SK-N-SH (cell line): ENCODE measurements around the gene KIF1A. TPM values are rescaled to one million over a fixed set of nuclear protein-coding genes. Genes with fewer than 3 reads are reported as not detected.
"Not testable (repeated sequence)": the region's sequence is repeated elsewhere in the genome, so short reads cannot be mapped to it uniquely, and the experiment has no call there.

Experiments used
- CTCF ChIA-PET: fragments of 300-600, 350-600 bp; formaldehyde crosslinking; extraction: SDS; loops from one replicate; lab custom pipeline; 2021; lab: Yijun Ruan, JAX
- POLR2A ChIA-PET: fragments of 350-600 bp; sonication (Branson Sonifier 250); formaldehyde crosslinking; extraction: SDS; loops from one replicate; lab custom pipeline; 2020; ENCODE audit warnings: antibody characterized with exemption, inconsistent platforms; lab: Yijun Ruan, JAX
- DNase-seq: peaks from one replicate; pipeline ENCODE4 v3.0.0; 2012
- H2AFZ ChIP-seq: fragments of 200-600 bp; sonication (generic); 2 replicates; pipeline ENCODE4 v1.8.1; 2016; ENCODE audit warnings: antibody characterized with exemption, mild to moderate bottlenecking, low read depth
- H3F3A ChIP-seq: fragments of 200-600 bp; sonication (generic); replicated peaks from 2 replicates; pipeline ENCODE3; 2016; ENCODE audit warnings: antibody characterized with exemption, mild to moderate bottlenecking; ENCODE audit not compliant: insufficient read depth
- H3K27ac ChIP-seq, 2 experiments: fragments of 200-500 bp in 1 of 2; fragments of 200-600 bp in 1 of 2; sonication (Bioruptor generic) in 1 of 2; sonication (generic), shearing (Covaris generic) in 1 of 2; 2 replicates each; pipeline versions ENCODE4 v1.5.1 to v1.6.1; 2014 to 2016; ENCODE audit warnings: low read depth in 2 of 2, inconsistent platforms in 1 of 2, low read length in 1 of 2, mild to moderate bottlenecking in 1 of 2, mixed read lengths in 1 of 2
- H3K27me3 ChIP-seq: fragments of 200-600 bp; sonication (generic), shearing (Covaris generic); 2 replicates; pipeline ENCODE4 v1.6.1; 2016; ENCODE audit warnings: mixed run types; ENCODE audit not compliant: insufficient read depth
- H3K36me3 ChIP-seq, 2 experiments: fragments of 200-500 bp in 1 of 2; fragments of 200-600 bp in 1 of 2; sonication (Bioruptor generic) in 1 of 2; sonication (generic) in 1 of 2; replicated peaks in 1 of 2; 2 replicates each; pipeline versions ENCODE3 to v1.5.1; 2014 to 2016; ENCODE audit warnings: low read length in 1 of 2, mild to moderate bottlenecking in 1 of 2; ENCODE audit not compliant: insufficient read depth in 2 of 2, control insufficient read depth in 1 of 2
- H3K4me1 ChIP-seq, 2 experiments: fragments of 200-500 bp in 1 of 2; fragments of 200-600 bp in 1 of 2; sonication (Bioruptor generic) in 1 of 2; sonication (generic), shearing (Covaris generic) in 1 of 2; 2 replicates each; pipeline versions ENCODE4 v1.5.1 to v1.6.1; 2014 to 2016; ENCODE audit warnings: low read depth in 1 of 2, low read length in 1 of 2, mixed run types in 1 of 2; ENCODE audit not compliant: insufficient read depth in 2 of 2, control insufficient read depth in 1 of 2
- H3K4me2 ChIP-seq: fragments of 200-600 bp; sonication (generic), shearing (Covaris generic); 2 replicates; pipeline ENCODE4 v1.6.1; 2017; ENCODE audit warnings: mixed run types
- H3K4me3 ChIP-seq, 2 experiments: fragments of 200-500 bp in 1 of 2; fragments of 200-600 bp in 1 of 2; sonication (Bioruptor generic) in 1 of 2; sonication (generic), shearing (Covaris generic) in 1 of 2; 2 replicates each; pipeline versions ENCODE4 v1.5.1 to v1.8.1; 2014 to 2016; ENCODE audit warnings: low read depth in 2 of 2, inconsistent platforms in 1 of 2, low read length in 1 of 2, mild to moderate bottlenecking in 1 of 2, mixed read lengths in 1 of 2, moderate library complexity in 1 of 2
- H3K79me2 ChIP-seq: fragments of 200-600 bp; sonication (generic); 2 replicates; pipeline ENCODE4 v1.8.1; 2017; ENCODE audit warnings: mild to moderate bottlenecking; ENCODE audit not compliant: insufficient read depth
- H3K9ac ChIP-seq: fragments of 200-600 bp; sonication (generic); 2 replicates; pipeline ENCODE4 v1.6.1; 2017; ENCODE audit warnings: mixed run types
- H3K9me2 ChIP-seq: fragments of 200-600 bp; sonication (generic); 2 replicates; pipeline ENCODE4 v1.6.1; 2017; ENCODE audit warnings: mixed run types
- H3K9me3 ChIP-seq: fragments of 200-600 bp; sonication (generic); 2 replicates; pipeline ENCODE4 v1.6.1; 2017; ENCODE audit warnings: mixed run types, mild to moderate bottlenecking, moderate library complexity
- H4K20me1 ChIP-seq: fragments of 200-600 bp; sonication (generic); 2 replicates; pipeline ENCODE4 v1.6.1; 2017; ENCODE audit warnings: mild to moderate bottlenecking, mixed run types; ENCODE audit not compliant: insufficient read depth
- CHD2 ChIP-seq: fragments of 150-350 bp; IDR thresholded peaks from 2 replicates; pipeline ENCODE4 v1.6.1; 2018; ENCODE audit warnings: low read length; ENCODE audit not compliant: partially characterized antibody
- ELF1 ChIP-seq: IDR thresholded peaks from 2 replicates; pipeline ENCODE4 v1.4.0; 2012
- EZH2phosphoT487 ChIP-seq: fragments of 200-600 bp; sonication (generic); IDR thresholded peaks from 2 replicates; pipeline ENCODE4 v1.6.1; 2017; ENCODE audit warnings: low read depth, mixed run types, mild to moderate bottlenecking, antibody characterized with exemption, moderate library complexity, borderline replicate concordance
- MXI1 ChIP-seq: IDR thresholded peaks from 2 replicates; pipeline ENCODE4 v1.6.1; 2012; ENCODE audit warnings: mild to moderate bottlenecking, low read depth, low read length, improper control_type of control experiment
- NFIC ChIP-seq: IDR thresholded peaks from 2 replicates; pipeline ENCODE4 v1.4.0; 2012; ENCODE audit warnings: borderline replicate concordance
- RCOR1 ChIP-seq: fragments of 150-350 bp; IDR thresholded peaks from 2 replicates; pipeline ENCODE4 v1.6.1; 2017; ENCODE audit warnings: antibody characterized with exemption, low read length
- RFX5 ChIP-seq: IDR thresholded peaks from 2 replicates; pipeline ENCODE4 v1.6.1; 2012; ENCODE audit warnings: mild to moderate bottlenecking, improper control_type of control experiment, low read length
- RXRA ChIP-seq: IDR thresholded peaks from 2 replicates; pipeline ENCODE4 v1.4.0; 2012; ENCODE audit warnings: low read depth, mild to moderate bottlenecking, borderline replicate concordance
- SIN3A ChIP-seq: IDR thresholded peaks from 2 replicates; pipeline ENCODE4 v1.6.1; 2012; ENCODE audit warnings: low read depth, mild to moderate bottlenecking, low read length, moderate library complexity, borderline replicate concordance
- TCF12 ChIP-seq: IDR thresholded peaks from 2 replicates; pipeline ENCODE4 v1.4.0; 2012
- YY1 ChIP-seq: IDR thresholded peaks from 2 replicates; pipeline ENCODE4 v1.4.0; 2012; ENCODE audit warnings: low read depth, mild to moderate bottlenecking
- WGBS: methylation state at CpG from one replicate; pipeline ENCODE4 v1.1.6; 2017; ENCODE audit warnings: low lambda C conversion rate; 5-methylcytosine and 5-hydroxymethylcytosine counted together
- polyA plus RNA-seq, 3 experiments: library from polyadenylated mRNA; depleted of rRNA; stranded (reverse); fragments of >200 nt; gene quantifications; 2 replicates each; pipeline ENCODE4 v1.2.3, GENCODE V29; 2012
- TF ChIP-seq, protein P1 (sequence below): IDR thresholded peaks from 2 replicates; pipeline ENCODE4 v1.6.1; 2012; ENCODE audit warnings: mild to moderate bottlenecking, low read depth, low read length, moderate library complexity
- TF ChIP-seq, protein P2 (sequence below): IDR thresholded peaks from 2 replicates; pipeline ENCODE4 v1.4.0; 2012; ENCODE audit warnings: low read depth
- TF ChIP-seq, protein P3 (sequence below): IDR thresholded peaks from 2 replicates; pipeline ENCODE4 v1.4.0; 2012; ENCODE audit warnings: low read depth, borderline replicate concordance
- TF ChIP-seq, protein P4 (sequence below): fragments of 150-350 bp; IDR thresholded peaks from 2 replicates; pipeline ENCODE4 v1.6.1; 2016; ENCODE audit warnings: mild to moderate bottlenecking, low read depth, low read length

KIF1A gene
- polyA plus RNA-seq, 1 of the 3 experiments (the other 2 are of a cell fraction), result 0.21 TPM

DNA sequence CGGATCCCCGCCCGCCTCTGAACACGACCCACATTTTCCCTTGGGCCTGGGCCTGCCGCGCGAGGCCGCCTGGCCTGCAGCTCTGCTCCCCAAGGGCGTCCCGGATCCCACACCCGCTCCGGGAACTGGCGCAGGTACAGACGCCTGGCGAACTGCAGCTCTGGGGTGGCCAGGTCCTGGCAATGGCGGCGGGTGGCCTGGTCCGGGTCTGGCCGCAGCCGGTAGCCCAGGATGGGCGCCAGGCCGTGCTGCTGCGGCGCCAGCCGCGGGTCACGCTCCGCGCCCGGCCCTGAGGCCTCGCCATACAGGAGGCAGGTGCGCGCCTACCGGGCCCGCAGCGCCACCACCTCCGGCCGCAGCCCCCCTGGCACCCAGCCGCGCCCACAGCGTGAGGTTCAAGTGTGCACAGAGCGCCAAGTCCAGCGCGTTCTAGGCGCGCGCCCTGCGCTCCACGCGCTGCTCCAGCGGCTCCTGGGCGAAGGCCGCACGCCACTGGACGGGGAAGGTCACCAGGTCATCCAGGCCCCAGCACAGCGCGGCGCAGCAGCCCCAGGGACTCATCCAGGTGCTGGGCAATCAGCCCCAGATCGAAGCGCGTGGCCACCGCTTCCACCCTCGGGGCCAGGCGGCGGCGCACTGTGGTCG lies 118.8 kb downstream of the KIF1A start:
- ChIA-PET POLR2A (no interaction called here), CTCF (no interaction called here)
- no peak for DNase-seq
- Histone ChIP-seq H3K79me2 (no peaks in the 10 kb centered on the region), H3K4me1 (no peaks in the 10 kb centered on the region; a peak in 1 of 4 replicates), H3K9ac (no peak overlapping the region), H3K27me3 (peaks cover 5% of the 10 kb centered on the region; the same call in 1 of the 2 replicates), H3K9me2 (no peaks in the 10 kb centered on the region), H3K4me3 (no peak overlapping the region), H3K36me3 (no peaks in the 10 kb centered on the region), H2AFZ (no peak overlapping the region), H3F3A (no peaks in the 10 kb centered on the region), H4K20me1 (no peaks in the 10 kb centered on the region), H3K4me2 (no peak overlapping the region), H3K9me3 (no peaks in the 10 kb centered on the region), H3K27ac (no peak overlapping the region)
- TF ChIP-seq, protein P1, sequence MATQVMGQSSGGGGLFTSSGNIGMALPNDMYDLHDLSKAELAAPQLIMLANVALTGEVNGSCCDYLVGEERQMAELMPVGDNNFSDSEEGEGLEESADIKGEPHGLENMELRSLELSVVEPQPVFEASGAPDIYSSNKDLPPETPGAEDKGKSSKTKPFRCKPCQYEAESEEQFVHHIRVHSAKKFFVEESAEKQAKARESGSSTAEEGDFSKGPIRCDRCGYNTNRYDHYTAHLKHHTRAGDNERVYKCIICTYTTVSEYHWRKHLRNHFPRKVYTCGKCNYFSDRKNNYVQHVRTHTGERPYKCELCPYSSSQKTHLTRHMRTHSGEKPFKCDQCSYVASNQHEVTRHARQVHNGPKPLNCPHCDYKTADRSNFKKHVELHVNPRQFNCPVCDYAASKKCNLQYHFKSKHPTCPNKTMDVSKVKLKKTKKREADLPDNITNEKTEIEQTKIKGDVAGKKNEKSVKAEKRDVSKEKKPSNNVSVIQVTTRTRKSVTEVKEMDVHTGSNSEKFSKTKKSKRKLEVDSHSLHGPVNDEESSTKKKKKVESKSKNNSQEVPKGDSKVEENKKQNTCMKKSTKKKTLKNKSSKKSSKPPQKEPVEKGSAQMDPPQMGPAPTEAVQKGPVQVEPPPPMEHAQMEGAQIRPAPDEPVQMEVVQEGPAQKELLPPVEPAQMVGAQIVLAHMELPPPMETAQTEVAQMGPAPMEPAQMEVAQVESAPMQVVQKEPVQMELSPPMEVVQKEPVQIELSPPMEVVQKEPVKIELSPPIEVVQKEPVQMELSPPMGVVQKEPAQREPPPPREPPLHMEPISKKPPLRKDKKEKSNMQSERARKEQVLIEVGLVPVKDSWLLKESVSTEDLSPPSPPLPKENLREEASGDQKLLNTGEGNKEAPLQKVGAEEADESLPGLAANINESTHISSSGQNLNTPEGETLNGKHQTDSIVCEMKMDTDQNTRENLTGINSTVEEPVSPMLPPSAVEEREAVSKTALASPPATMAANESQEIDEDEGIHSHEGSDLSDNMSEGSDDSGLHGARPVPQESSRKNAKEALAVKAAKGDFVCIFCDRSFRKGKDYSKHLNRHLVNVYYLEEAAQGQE, result no peak
- TF ChIP-seq MXI1 (no peak), RFX5 (no peak), SIN3A (no peak), CHD2 (no peak), ELF1 (no peak), NFIC (no peak), YY1 (no peak), RCOR1 (no peak), EZH2phosphoT487 (no peak), TCF12 (no peak), RXRA (no peak)
- TF ChIP-seq, protein P2, sequence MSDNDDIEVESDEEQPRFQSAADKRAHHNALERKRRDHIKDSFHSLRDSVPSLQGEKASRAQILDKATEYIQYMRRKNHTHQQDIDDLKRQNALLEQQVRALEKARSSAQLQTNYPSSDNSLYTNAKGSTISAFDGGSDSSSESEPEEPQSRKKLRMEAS, result no peak
- TF ChIP-seq, protein P3, sequence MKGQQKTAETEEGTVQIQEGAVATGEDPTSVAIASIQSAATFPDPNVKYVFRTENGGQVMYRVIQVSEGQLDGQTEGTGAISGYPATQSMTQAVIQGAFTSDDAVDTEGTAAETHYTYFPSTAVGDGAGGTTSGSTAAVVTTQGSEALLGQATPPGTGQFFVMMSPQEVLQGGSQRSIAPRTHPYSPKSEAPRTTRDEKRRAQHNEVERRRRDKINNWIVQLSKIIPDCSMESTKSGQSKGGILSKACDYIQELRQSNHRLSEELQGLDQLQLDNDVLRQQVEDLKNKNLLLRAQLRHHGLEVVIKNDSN, result no peak
- TF ChIP-seq, protein P4, sequence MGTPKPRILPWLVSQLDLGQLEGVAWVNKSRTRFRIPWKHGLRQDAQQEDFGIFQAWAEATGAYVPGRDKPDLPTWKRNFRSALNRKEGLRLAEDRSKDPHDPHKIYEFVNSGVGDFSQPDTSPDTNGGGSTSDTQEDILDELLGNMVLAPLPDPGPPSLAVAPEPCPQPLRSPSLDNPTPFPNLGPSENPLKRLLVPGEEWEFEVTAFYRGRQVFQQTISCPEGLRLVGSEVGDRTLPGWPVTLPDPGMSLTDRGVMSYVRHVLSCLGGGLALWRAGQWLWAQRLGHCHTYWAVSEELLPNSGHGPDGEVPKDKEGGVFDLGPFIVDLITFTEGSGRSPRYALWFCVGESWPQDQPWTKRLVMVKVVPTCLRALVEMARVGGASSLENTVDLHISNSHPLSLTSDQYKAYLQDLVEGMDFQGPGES, result no peak
- WGBS, result 87% methylated on average over 16 of the region's 67 CpGs

DNA sequence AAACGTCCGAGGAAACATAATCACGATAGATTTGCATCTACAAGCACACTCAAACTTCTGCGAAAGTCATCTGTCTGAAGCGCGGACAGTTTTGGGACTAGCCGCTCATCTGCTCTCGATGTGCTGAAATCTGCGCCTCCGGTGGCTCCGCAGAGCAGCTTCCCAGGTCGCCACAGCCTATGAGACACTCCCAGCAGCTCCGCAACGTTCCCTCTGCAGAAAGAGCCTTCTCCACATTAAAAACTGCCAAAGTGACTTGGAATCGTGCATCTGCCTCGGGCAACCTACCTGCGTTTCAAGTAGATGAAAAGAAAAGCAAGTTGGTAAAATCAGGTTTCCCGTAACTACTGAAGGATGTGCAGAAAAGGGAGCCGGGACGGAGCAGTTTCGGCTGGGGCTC lies 119.4 kb downstream of the KIF1A start:
- H3K9ac ChIP-seq, POLR2A ChIA-PET, H4K20me1 ChIP-seq, H2AFZ ChIP-seq, H3F3A ChIP-seq, H3K9me2 ChIP-seq, H3K36me3 ChIP-seq, DNase-seq, H3K4me1 ChIP-seq, H3K4me2 ChIP-seq, H3K27ac ChIP-seq, H3K9me3 ChIP-seq, H3K79me2 ChIP-seq, H3K4me3 ChIP-seq, H3K27me3 ChIP-seq: not testable (repeated sequence)
- CTCF ChIA-PET, result interaction anchor here (1.1 kb wide), 1 partner anchor 8 kb away, joined by 3 read pairs; no protein-coding TSS in a partner anchor
- 73% methylated on average over 18 of the region's 21 CpGs for WGBS

DNA sequence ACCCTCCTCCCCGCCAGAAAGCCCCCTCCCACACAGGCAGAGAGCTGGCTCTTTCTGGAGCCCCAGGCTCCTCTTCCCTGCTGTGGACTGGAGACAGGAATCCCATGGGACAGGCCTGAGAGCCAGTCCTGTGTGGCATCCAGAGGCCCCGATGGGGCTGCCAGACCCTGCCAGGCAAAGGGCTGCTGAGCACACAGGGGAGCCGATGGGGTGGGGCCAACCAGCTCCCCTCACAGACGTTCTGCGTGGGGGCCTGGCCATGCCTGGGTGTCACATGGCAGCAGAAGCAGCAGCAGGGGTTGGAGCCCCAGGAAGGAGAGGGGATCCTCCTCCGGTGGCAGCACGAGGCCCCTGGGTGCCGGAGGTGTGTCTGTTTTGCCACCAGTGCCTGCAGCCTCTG lies 120.2 kb downstream of the KIF1A start:
- H4K20me1 ChIP-seq, H3K4me3 ChIP-seq, H3K4me1 ChIP-seq, H3K27me3 ChIP-seq, H3K9me2 ChIP-seq, POLR2A ChIA-PET, H3F3A ChIP-seq, H3K4me2 ChIP-seq, H3K36me3 ChIP-seq, H3K9me3 ChIP-seq, H3K79me2 ChIP-seq, H3K27ac ChIP-seq, H2AFZ ChIP-seq, DNase-seq, H3K9ac ChIP-seq: not testable (repeated sequence)
- no CpG with 5 or more reads among the region's 8 CpGs for WGBS
- CTCF ChIA-PET, result interaction anchor here (1.1 kb wide), 1 partner anchor 9 kb away, joined by 3 read pairs; no protein-coding TSS in a partner anchor
